Stimulated activated CD8-positive, alpha-beta memory T cell treated with anti-CD3 and anti-CD28 coated beads, Interleukin-4, amount 100 ng/mL, for 4 hours (primary cell): ENCODE measurements around the gene CCDC195.

Experiments
- DNase-seq, 2 donors: peaks; one replicate each; pipeline ENCODE4 v3.0.0-alpha.2; 2020; ENCODE audit warnings: low read depth in 2 of 2, low spot score in 1 of 2

The CCDC195 gene

GRCh38 chr2:224716201-224716600, at the start of gene CCDC195:
CCDC195 (minus strand) TSS chr2:224716365; CDS start chr2:224716365, 0 bp downstream.
- DNase-seq: no peak

DNA sequence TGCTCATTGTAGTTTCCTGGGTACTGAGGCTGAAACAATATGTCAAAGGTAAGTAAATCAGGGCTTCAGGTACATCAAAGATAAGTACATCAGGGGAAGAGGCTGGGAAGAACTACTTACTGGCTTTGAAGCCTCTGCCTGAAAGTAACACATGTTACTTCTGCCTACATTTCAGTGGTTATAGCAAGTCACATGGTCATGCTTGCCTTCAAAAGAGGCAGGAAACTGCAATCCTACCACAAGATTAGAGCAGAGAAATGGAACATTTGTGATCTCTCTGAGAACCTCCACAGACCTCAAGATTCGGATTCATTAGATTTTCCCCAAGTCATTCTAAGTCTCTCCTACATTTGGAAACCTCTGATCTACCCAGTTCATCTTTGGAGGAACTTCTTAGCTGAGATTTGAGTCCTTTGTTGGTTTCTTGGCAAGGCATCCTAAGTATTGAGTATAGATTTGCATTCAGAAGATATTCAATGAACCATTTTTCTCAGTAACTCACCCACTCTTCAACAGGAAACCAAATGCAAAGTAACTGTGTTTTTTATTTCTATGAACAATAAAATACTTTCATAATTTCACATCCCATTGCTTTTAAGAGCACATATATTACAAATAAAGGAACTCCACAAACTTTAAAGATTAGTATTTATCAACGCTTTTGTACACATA, 48.5 kb upstream of the CCDC195 start:
- no peak for DNase-seq

- no peak for DNase-seq
Observed at GRCh38 chr2:224757934-224758548, 41.9 kb upstream of the CCDC195 start.

GRCh38 chr2:224753743-224754540, 37.8 kb upstream of the CCDC195 start:
- no peak for DNase-seq

GRCh38 chr2:224751996-224752698, 36.0 kb upstream of the CCDC195 start:
- DNase-seq: no peak

DNA sequence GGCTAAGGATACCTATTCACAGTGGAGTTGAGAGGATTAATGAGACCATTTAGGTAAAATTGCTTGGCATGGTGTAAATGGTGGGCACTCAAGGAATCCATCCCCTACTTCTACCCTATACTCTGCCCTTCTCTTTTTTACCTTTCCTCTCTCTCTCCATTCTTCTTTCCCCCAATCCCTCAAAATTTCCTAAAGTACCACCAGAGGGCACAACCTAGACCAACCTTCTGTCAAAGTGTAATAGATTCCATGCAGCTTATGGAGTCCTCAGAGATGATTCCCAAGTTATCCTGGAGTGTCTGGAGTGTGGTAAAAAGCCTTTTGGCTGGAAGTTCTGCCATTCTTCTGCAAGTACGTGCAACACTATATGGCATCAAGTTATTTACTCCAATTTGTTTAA, 33.0 kb upstream of the CCDC195 start:
- DNase-seq: no peak

DNA sequence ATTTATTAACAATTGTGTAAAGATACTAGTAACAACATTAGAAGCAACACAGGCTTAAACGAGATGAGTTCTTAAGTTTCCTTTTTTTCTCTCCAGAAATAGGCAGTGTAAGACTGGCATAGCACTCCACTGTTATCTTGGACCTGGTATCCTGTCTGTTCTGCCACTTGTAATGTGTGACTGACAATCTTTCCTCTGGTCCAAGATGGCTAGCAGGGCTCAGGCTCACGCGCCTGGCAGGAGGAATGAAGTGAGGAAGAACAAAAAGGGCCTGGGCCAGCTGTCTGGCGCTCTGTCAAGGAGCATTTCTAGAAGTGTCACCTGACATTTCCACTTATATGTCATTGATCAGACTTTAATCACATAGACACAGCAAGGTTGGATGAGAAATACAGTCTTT, 31.6 kb upstream of the CCDC195 start:
- DNase-seq: no peak

DNA sequence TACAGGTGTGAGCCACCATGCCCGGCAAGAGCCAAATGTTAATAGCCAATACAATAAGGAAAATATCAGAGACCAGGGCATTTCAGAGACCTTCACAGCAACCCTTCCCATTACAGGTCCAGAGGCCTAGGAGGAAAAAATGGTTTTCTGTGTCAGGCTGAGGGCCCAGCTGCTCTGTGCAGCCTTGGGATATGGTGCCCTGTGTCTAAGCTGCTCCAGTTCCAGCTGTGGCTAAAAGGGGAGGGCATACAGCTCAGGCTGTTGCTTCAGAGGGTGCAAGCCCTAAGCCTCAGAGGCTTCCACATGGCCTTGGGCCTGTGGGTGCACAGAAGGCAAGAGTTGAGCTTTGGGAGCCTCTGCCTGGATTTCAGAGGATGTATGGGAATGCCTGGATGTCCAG, 20.1 kb upstream of the CCDC195 start:
- no peak for DNase-seq

DNA sequence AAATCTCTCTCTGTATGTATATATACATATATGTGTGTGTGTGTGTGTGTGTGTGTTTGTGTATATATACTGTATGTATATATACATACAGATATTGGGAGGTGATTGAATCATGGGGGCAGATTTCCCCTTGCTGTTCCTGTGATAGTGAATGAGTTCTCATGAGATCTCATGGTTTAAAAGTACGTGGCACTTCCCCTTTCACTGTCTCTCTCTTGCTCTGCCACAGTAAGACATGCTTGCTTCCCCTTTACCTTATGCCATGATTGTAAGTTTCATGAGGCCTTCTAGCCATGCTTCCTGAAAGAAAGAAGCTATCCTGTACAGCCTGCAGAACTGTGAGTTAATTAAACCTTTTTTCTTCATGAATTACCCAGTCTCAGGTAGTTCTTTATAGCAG, 18.8 kb upstream of the CCDC195 start:
- DNase-seq: no peak

DNA sequence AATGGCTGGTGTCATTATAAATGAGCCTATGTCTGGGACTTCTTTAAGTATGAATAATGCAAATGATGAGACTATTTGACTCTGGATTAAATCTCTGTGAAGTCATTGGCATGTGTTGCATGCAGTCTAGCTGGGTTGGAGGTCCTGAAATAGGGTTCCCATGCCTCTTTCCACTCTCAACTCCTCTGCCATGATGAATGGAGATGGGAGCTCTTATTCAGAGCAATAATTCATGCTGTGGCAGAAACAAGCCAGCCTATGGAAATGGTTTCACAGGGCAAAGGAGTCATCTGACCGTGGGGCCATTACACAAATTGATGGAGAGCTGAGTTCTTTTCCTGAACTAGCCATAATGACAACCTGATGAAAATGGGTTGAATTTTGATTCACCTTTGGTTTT, 15.5 kb upstream of the CCDC195 start:
- DNase-seq: no peak

- no peak for DNase-seq
Observed at GRCh38 chr2:224729435-224729834, 13.3 kb upstream of the CCDC195 start.

DNA sequence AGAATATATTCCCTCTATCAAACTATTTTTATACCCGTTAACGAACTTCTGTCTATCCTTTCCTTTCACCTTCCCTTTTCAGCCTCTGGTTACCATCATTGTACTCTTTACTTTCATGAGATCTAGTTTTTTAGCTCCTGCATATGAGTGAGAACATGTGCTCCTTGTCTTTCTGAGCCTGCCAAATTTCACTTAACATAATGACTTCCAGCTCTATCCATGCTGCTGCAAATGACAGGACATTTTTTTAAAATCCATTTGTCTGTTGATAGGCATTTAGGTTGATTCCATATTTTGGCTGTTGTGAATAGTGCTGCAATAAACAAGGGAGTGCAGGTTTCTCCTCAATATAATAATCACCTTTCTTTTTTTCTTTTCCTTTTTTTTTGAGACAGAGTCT, 8.2 kb upstream of the CCDC195 start:
- no peak for DNase-seq

DNA sequence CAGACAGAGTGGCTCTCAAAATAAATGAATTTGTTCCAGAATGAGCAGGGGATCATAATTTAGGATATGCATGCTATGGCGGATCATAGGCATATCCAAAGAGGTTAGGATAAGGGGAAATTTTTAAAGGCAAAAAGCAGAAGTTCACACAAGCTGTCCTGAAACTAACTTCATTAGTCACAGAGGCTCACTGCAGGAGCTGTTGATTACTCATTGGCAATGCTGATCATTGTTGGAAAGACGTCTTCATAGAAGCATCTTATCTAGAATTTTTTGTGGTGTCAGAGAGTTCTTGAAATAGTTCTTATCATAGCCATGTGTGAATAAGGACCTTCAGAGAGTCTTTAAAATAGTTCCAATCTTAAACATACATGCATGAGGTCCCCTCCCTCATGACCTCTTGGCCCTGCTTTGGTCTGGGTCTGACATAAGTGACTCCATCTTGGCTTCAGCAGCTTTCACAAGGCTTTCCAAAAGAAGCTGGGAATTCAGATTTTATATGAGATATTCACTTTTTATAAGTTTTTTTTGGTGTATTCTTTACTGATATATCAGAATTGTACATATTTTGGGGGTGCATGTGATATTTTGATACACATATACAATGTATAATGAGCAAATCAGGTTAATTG, 7.5 kb upstream of the CCDC195 start:
- no peak for DNase-seq

- DNase-seq: no peak
Observed at GRCh38 chr2:224722770-224723169, 6.6 kb upstream of the CCDC195 start.

GRCh38 chr2:224722250-224722649, 6.1 kb upstream of the CCDC195 start:
- no peak for DNase-seq

DNA sequence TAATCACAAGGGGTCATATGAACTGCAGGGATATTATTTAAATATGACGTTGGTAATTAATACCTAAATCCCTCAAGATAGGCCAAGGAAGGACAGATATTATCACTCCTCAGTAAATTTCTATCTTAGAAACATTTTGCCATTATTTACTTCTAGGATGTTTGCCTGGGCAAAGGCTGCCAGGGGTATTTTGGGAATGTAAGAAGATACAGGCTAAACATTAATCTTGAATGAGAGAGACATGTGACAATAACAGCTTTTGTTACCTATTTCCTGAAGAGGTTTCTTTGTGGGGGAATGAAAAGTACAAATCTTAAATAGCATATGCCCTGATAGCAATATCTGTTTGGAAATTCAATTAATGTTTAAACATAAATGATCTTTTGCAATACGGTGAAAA, 756 bp upstream of the CCDC195 start:
- DNase-seq: no peak

DNA sequence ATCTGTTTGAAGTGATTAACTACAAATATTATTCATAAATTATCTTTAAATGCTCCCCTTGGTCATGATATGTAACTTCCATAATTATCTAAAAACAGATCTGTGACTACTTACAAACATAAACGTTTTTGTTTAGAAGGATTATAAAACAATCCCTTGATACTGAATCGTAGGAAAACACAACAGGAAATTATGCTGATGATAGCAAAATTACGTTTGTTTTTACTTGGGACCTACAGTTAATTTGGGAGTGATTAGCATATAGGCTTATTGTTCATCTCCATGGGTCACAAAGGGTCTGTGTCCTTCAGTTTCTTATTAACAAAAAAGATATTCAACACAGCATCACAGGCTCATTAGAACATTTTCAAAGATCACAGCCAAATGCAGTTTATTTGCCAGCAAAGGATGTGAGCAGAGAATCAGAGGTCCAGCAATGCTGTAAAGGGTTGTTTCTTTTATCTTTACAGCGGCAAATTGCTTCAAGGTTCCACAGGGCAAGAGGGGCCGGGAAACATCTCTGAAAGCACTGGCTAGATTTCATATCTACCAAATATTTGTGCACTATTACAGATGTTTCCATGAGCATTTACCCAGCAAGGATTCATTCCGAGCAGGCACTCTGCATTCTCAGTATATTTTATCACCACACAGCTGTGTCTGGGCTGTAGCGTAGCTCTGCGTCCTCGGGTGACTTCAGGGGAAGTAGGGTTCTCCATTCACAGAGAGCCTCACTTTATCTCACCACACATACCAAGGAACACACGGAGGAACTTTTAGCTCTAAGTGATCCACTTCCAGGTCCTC, 4.1 kb downstream of the CCDC195 start:
- no peak for DNase-seq

GRCh38 chr2:224711381-224711780, 4.8 kb downstream of the CCDC195 start:
- no peak for DNase-seq

- DNase-seq: no peak
Observed at GRCh38 chr2:224709301-224709700, 6.9 kb downstream of the CCDC195 start.

- DNase-seq: no peak
Observed at GRCh38 chr2:224694502-224694901, 21.7 kb downstream of the CCDC195 start.
